Stimulated activated naive CD8-positive, alpha-beta T cell treated with anti-CD3 and anti-CD28 coated beads, Interleukin-15, Interleukin-2, amounts not matched to agents 100 ng/mL and 50 ng/mL, for 24 hours (primary cell): ENCODE measurements around the gene IL22.

Experiments
- H3K27ac Mint-ChIP-seq: one replicate; pipeline ENCODE4 v1.8.0; 2021; ENCODE audit warnings: mild to moderate bottlenecking, mixed read lengths
- H3K27me3 Mint-ChIP-seq: one replicate; pipeline ENCODE4 v1.8.0; 2021; ENCODE audit warnings: mixed read lengths
- H3K36me3 Mint-ChIP-seq: one replicate; pipeline ENCODE4 v1.8.0; 2021; ENCODE audit warnings: low read depth, mixed read lengths
- H3K4me1 Mint-ChIP-seq: one replicate; pipeline ENCODE4 v1.8.0; 2021; ENCODE audit warnings: low read depth, mixed read lengths
- H3K4me3 Mint-ChIP-seq: one replicate; pipeline ENCODE4 v1.8.0; 2021; ENCODE audit warnings: mild to moderate bottlenecking, mixed read lengths
- H3K9me3 Mint-ChIP-seq: one replicate; pipeline ENCODE4 v1.8.0; 2021; ENCODE audit warnings: mixed read lengths

IL22 gene

GRCh38 chr12:68253504-68253903, at the start of gene IL22:
TSS of gene IL22 (minus strand) at chr12:68253604. CDS start at chr12:68253448, 156 bp downstream.
- peaks cover 32% of the 10 kb centered on the region for H3K27me3 Mint-ChIP-seq
- H3K9me3 Mint-ChIP-seq: no peaks in the 10 kb centered on the region
- no peaks in the 10 kb centered on the region for H3K36me3 Mint-ChIP-seq
- H3K27ac Mint-ChIP-seq: no peak within 1 kb of the TSS
- no peak within 1 kb of the TSS for H3K4me3 Mint-ChIP-seq
- peaks cover 13% of the 10 kb centered on the region for H3K4me1 Mint-ChIP-seq

GRCh38 chr12:68297929-68298328, 44.5 kb upstream of the IL22 start:
- H3K36me3 Mint-ChIP-seq: peaks cover 68% of the 10 kb centered on the region
- H3K27me3 Mint-ChIP-seq: no peaks in the 10 kb centered on the region
- no peak overlapping the region for H3K27ac Mint-ChIP-seq
- peaks cover 6% of the 10 kb centered on the region for H3K4me1 Mint-ChIP-seq
- peaks cover 9% of the 10 kb centered on the region for H3K9me3 Mint-ChIP-seq
- no peak overlapping the region for H3K4me3 Mint-ChIP-seq

GRCh38 chr12:68294251-68294650, 40.8 kb upstream of the IL22 start:
- Mint-ChIP-seq H3K27ac (no peak overlapping the region), H3K36me3 (peaks cover 33% of the 10 kb centered on the region), H3K4me3 (no peak overlapping the region), H3K4me1 (peaks cover 37% of the 10 kb centered on the region), H3K27me3 (no peaks in the 10 kb centered on the region), H3K9me3 (no peaks in the 10 kb centered on the region)

- Mint-ChIP-seq H3K4me1 (peaks cover 37% of the 10 kb centered on the region), H3K36me3 (peaks cover 26% of the 10 kb centered on the region), H3K4me3 (no peak overlapping the region), H3K9me3 (no peaks in the 10 kb centered on the region), H3K27ac (no peak overlapping the region), H3K27me3 (no peaks in the 10 kb centered on the region)
These were observed 39.9 kb upstream of the IL22 start for GRCh38 chr12:68293347-68293746.

GRCh38 chr12:68292151-68292943, 38.9 kb upstream of the IL22 start:
- no peak overlapping the region for H3K4me3 Mint-ChIP-seq
- H3K9me3 Mint-ChIP-seq: no peaks in the 10 kb centered on the region
- H3K27me3 Mint-ChIP-seq: no peaks in the 10 kb centered on the region
- H3K27ac Mint-ChIP-seq: peak overlapping the region; percentile 36
- peaks cover 21% of the 10 kb centered on the region for H3K36me3 Mint-ChIP-seq
- H3K4me1 Mint-ChIP-seq: peaks cover 36% of the 10 kb centered on the region

GRCh38 chr12:68291396-68292036, 38.1 kb upstream of the IL22 start:
- H3K27me3 Mint-ChIP-seq: peaks cover 4% of the 10 kb centered on the region
- peak overlapping the region; percentile 36 for H3K27ac Mint-ChIP-seq
- peaks cover 15% of the 10 kb centered on the region for H3K36me3 Mint-ChIP-seq
- H3K4me3 Mint-ChIP-seq: no peak overlapping the region
- no peaks in the 10 kb centered on the region for H3K9me3 Mint-ChIP-seq
- H3K4me1 Mint-ChIP-seq: peaks cover 38% of the 10 kb centered on the region

- Mint-ChIP-seq H3K27me3 (peaks cover 10% of the 10 kb centered on the region), H3K4me3 (no peak overlapping the region), H3K4me1 (peaks cover 38% of the 10 kb centered on the region), H3K36me3 (peaks cover 14% of the 10 kb centered on the region), H3K9me3 (no peaks in the 10 kb centered on the region), H3K27ac (no peak overlapping the region)
These were observed 36.7 kb upstream of the IL22 start for GRCh38 chr12:68290126-68290525.

- Mint-ChIP-seq H3K36me3 (no peaks in the 10 kb centered on the region), H3K27ac (no peak overlapping the region)
These were observed 33.7 kb upstream of the IL22 start for GRCh38 chr12:68287106-68287505.

GRCh38 chr12:68286396-68286795, 33.0 kb upstream of the IL22 start:
- H3K27me3 Mint-ChIP-seq: peaks cover 11% of the 10 kb centered on the region
- H3K4me1 Mint-ChIP-seq: peaks cover 49% of the 10 kb centered on the region

More at GRCh38 chr12:68287106-68287505, 33.7 kb upstream of the IL22 start:
- H3K9me3 Mint-ChIP-seq: no peaks in the 10 kb centered on the region
- peaks cover 11% of the 10 kb centered on the region for H3K27me3 Mint-ChIP-seq
- H3K4me3 Mint-ChIP-seq: no peak overlapping the region
- peaks cover 49% of the 10 kb centered on the region for H3K4me1 Mint-ChIP-seq

GRCh38 chr12:68285541-68285940, 32.1 kb upstream of the IL22 start:
- Mint-ChIP-seq H3K9me3 (no peaks in the 10 kb centered on the region), H3K4me3 (no peak overlapping the region), H3K4me1 (peaks cover 49% of the 10 kb centered on the region)

More at GRCh38 chr12:68286396-68286795, 33.0 kb upstream of the IL22 start:
- no peaks in the 10 kb centered on the region for H3K36me3 Mint-ChIP-seq
- H3K27ac Mint-ChIP-seq: no peak overlapping the region
- no peaks in the 10 kb centered on the region for H3K9me3 Mint-ChIP-seq
- H3K4me3 Mint-ChIP-seq: no peak overlapping the region

GRCh38 chr12:68281322-68282077, 28.1 kb upstream of the IL22 start:
- H3K4me1 Mint-ChIP-seq: peaks cover 68% of the 10 kb centered on the region
- H3K27ac Mint-ChIP-seq: peak overlapping the region; percentile 75
- H3K27me3 Mint-ChIP-seq: peaks cover 7% of the 10 kb centered on the region
- H3K9me3 Mint-ChIP-seq: no peaks in the 10 kb centered on the region
- no peaks in the 10 kb centered on the region for H3K36me3 Mint-ChIP-seq
- H3K4me3 Mint-ChIP-seq: peak overlapping the region; percentile 5

More at GRCh38 chr12:68285541-68285940, 32.1 kb upstream of the IL22 start:
- no peaks in the 10 kb centered on the region for H3K36me3 Mint-ChIP-seq
- H3K27me3 Mint-ChIP-seq: peaks cover 11% of the 10 kb centered on the region
- no peak overlapping the region for H3K27ac Mint-ChIP-seq

GRCh38 chr12:68280240-68280639, 26.8 kb upstream of the IL22 start:
- no peaks in the 10 kb centered on the region for H3K9me3 Mint-ChIP-seq
- H3K4me1 Mint-ChIP-seq: peaks cover 73% of the 10 kb centered on the region
- H3K36me3 Mint-ChIP-seq: no peaks in the 10 kb centered on the region
- no peak overlapping the region for H3K4me3 Mint-ChIP-seq
- no peak overlapping the region for H3K27ac Mint-ChIP-seq
- H3K27me3 Mint-ChIP-seq: peaks cover 1% of the 10 kb centered on the region

- Mint-ChIP-seq H3K4me1 (peaks cover 73% of the 10 kb centered on the region), H3K27me3 (no peaks in the 10 kb centered on the region), H3K36me3 (no peaks in the 10 kb centered on the region), H3K4me3 (no peak overlapping the region), H3K9me3 (no peaks in the 10 kb centered on the region), H3K27ac (peak overlapping the region; percentile 18)
These were observed 26.0 kb upstream of the IL22 start for GRCh38 chr12:68279227-68280054.

- H3K4me1 Mint-ChIP-seq: peaks cover 52% of the 10 kb centered on the region
- H3K27me3 Mint-ChIP-seq: no peaks in the 10 kb centered on the region
- H3K9me3 Mint-ChIP-seq: no peaks in the 10 kb centered on the region
- no peak overlapping the region for H3K4me3 Mint-ChIP-seq
- no peaks in the 10 kb centered on the region for H3K36me3 Mint-ChIP-seq
- H3K27ac Mint-ChIP-seq: peak overlapping the region; percentile 0
These were observed 23.1 kb upstream of the IL22 start for GRCh38 chr12:68276402-68276930.
